Superior temporal gyrus (tissue), 1 donor: ENCODE measurements around the gene RASSF10.

Source experiments
- DNase-seq: peaks from one replicate; pipeline ENCODE4 v3.0.0-alpha.2; 2016; ENCODE audit errors: extremely low spot score

Gene RASSF10

GRCh38 chr11:12994476-12994875 lies 14.6 kb upstream of the RASSF10 start:
- no peak for DNase-seq

- no peak for DNase-seq
Measured at GRCh38 chr11:12995188-12995587, 13.9 kb upstream of the RASSF10 start.

GRCh38 chr11:12995823-12996222 lies 13.3 kb upstream of the RASSF10 start:
- DNase-seq, result no peak

GRCh38 chr11:12997168-12997567 lies 11.9 kb upstream of the RASSF10 start:
- no peak for DNase-seq

GRCh38 chr11:12998336-12998735 lies 10.8 kb upstream of the RASSF10 start:
- DNase-seq, result no peak

GRCh38 chr11:12999597-12999996 lies 9.5 kb upstream of the RASSF10 start:
- DNase-seq, result no peak

GRCh38 chr11:13000116-13000515 lies 9.0 kb upstream of the RASSF10 start:
- DNase-seq, result no peak

- no peak for DNase-seq
Measured at GRCh38 chr11:13000721-13001120, 8.4 kb upstream of the RASSF10 start.

GRCh38 chr11:13003736-13004493 lies 5.2 kb upstream of the RASSF10 start:
- no peak for DNase-seq

GRCh38 chr11:13007182-13008060 lies 1.7 kb upstream of the RASSF10 start:
- DNase-seq, result no peak

- no peak for DNase-seq
Measured at GRCh38 chr11:13008061-13008435, 1.1 kb upstream of the RASSF10 start.

GRCh38 chr11:13009476-13009920 lies 382 bp downstream of the RASSF10 start:
- DNase-seq, result no peak

- no peak for DNase-seq
Measured at GRCh38 chr11:13009921-13010748, 1.0 kb downstream of the RASSF10 start.

- no peak for DNase-seq
Measured at GRCh38 chr11:13010749-13011465, 1.8 kb downstream of the RASSF10 start.

- DNase-seq, result no peak
Measured at GRCh38 chr11:13011466-13012055, 2.4 kb downstream of the RASSF10 start.

- no peak for DNase-seq
Measured at GRCh38 chr11:13012056-13012661, 3.0 kb downstream of the RASSF10 start.

- no peak for DNase-seq
Measured at GRCh38 chr11:13013054-13013488, 4.0 kb downstream of the RASSF10 start.

GRCh38 chr11:13015753-13016152 lies 6.6 kb downstream of the RASSF10 start:
- no peak for DNase-seq

GRCh38 chr11:13016415-13016814 lies 7.3 kb downstream of the RASSF10 start:
- no peak for DNase-seq

GRCh38 chr11:13019313-13019712 lies 10.2 kb downstream of the RASSF10 start:
- no peak for DNase-seq
